HepG2 (cell line): ENCODE data around the gene TNRC18. TPM values are rescaled to one million over a fixed set of nuclear protein-coding genes. Genes with fewer than 3 reads are reported as not detected.

Experiments
- ATAC-seq: fragments of 200-7000 bp; cut with Tn5 transposase; 3 replicates; pipeline ENCODE4 v1.9.1; 2020; ENCODE audit warnings: mild to moderate bottlenecking, moderate library complexity
- BruUV-seq: library from RNA; stranded (reverse); fragments of 400-500 nt; replicated peaks from 2 replicates; lab custom pipeline; 2021; lab: Mats Ljungman, UMichigan
- CTCF ChIA-PET: fragments of 300-600 bp; formaldehyde crosslinking; extraction: SDS; loops from one replicate; lab custom pipeline; 2021; ENCODE audit warnings: low total read pairs, inconsistent platforms, low intra/inter-chr PET ratio; lab: Yijun Ruan, JAX
- POLR2A ChIA-PET: fragments of 350-600 bp; sonication (Branson Sonifier 250); formaldehyde crosslinking; loops from one replicate; lab custom pipeline; 2020; ENCODE audit warnings: antibody characterized with exemption, inconsistent platforms; lab: Yijun Ruan, JAX
- DNase-seq: peaks from one replicate; pipeline ENCODE4 v3.0.0-alpha.2; 2015; ENCODE audit warnings: low spot score
- FAIRE-seq: peaks from 3 replicates; lab custom pipeline; 2011; peaks lifted over from hg19 to GRCh38; lab: Jason Lieb, UNC
- H2AFZ ChIP-seq: one replicate; pipeline ENCODE4 v1.6.1; 2011; ENCODE audit warnings: low read length, inconsistent platforms
- H3K27ac ChIP-seq: fragments of 300-600 bp; 3 replicates; pipeline ENCODE4 v1.8.0; 2011; ENCODE audit warnings: mixed run types, mild to moderate bottlenecking, mixed read lengths, low read length, inconsistent platforms; ENCODE audit not compliant: insufficient read depth; ENCODE audit errors: extremely low read length
- H3K27me3 ChIP-seq, 2 experiments: fragments of 200-600 bp in 1 of 2; 2 replicates in 1 of 2; 3 replicates in 1 of 2; pipeline versions ENCODE4 v1.6.0 to v1.8.0; 2011; ENCODE audit warnings: low read length in 2 of 2, mild to moderate bottlenecking in 2 of 2, moderate library complexity in 2 of 2, inconsistent platforms in 1 of 2; ENCODE audit not compliant: insufficient read depth in 2 of 2, control insufficient read depth in 1 of 2
- H3K36me3 ChIP-seq, 2 experiments: fragments of 200-600 bp in 1 of 2; replicated peaks in 1 of 2; 2 replicates in 1 of 2; 3 replicates in 1 of 2; pipeline versions ENCODE4 v1.5.1 to v1.8.0; 2011; ENCODE audit warnings: low read length in 2 of 2, inconsistent platforms in 1 of 2; ENCODE audit not compliant: insufficient read depth in 2 of 2, control insufficient read depth in 1 of 2
- H3K4me1 ChIP-seq: 2 replicates; pipeline ENCODE4 v1.5.1; 2012; ENCODE audit warnings: low read length, inconsistent platforms; ENCODE audit not compliant: insufficient read depth
- H3K4me2 ChIP-seq: 2 replicates; pipeline ENCODE4 v1.6.0; 2011; ENCODE audit warnings: low read depth, low read length, inconsistent platforms
- H3K4me3 ChIP-seq, 3 experiments: fragments of 200-600 bp in 1 of 3; sonication (generic), shearing (Covaris generic) in 1 of 3; replicated peaks in 1 of 3; 2 replicates each; pipeline ENCODE4 v1.5.1; 2011 to 2016; ENCODE audit warnings: low read length in 3 of 3, inconsistent platforms in 2 of 3, low read depth in 2 of 3, mild to moderate bottlenecking in 2 of 3, control low read depth in 1 of 3, mixed read lengths in 1 of 3; ENCODE audit not compliant: insufficient read depth in 1 of 3
- H3K79me2 ChIP-seq: one replicate; pipeline ENCODE4 v1.6.1; 2011; ENCODE audit warnings: low read length, inconsistent platforms; ENCODE audit not compliant: insufficient read depth
- H3K9ac ChIP-seq: 2 replicates; pipeline ENCODE4 v1.6.0; 2011; ENCODE audit warnings: mild to moderate bottlenecking, low read depth, low read length, inconsistent platforms; ENCODE audit not compliant: insufficient read depth
- H3K9me3 ChIP-seq: 2 replicates; pipeline ENCODE4 v1.5.1; 2012; ENCODE audit warnings: mild to moderate bottlenecking, low read length
- H4K20me1 ChIP-seq: 2 replicates; pipeline ENCODE4 v1.6.0; 2011; ENCODE audit warnings: inconsistent platforms, mild to moderate bottlenecking, low read length, moderate library complexity; ENCODE audit not compliant: insufficient read depth
- AGO1 ChIP-seq: fragments of 200-400 bp; formaldehyde crosslinking; IDR thresholded peaks from 2 replicates; pipeline ENCODE4 v1.6.1; 2017; ENCODE audit warnings: mild to moderate bottlenecking, low read depth, low read length, moderate library complexity; ENCODE audit not compliant: poor library complexity, severe bottlenecking
- AGO2 ChIP-seq: fragments of 200-400 bp; formaldehyde crosslinking; optimal IDR thresholded peaks from 2 replicates; pipeline ENCODE3; 2017; ENCODE audit warnings: mild to moderate bottlenecking, low read depth, low read length, moderate library complexity
- CHD4 ChIP-seq: fragments of 200-600 bp; sonication (generic); IDR thresholded peaks from 2 replicates; pipeline ENCODE4 v1.7.0; 2017; ENCODE audit warnings: mild to moderate bottlenecking, low read length, borderline replicate concordance
- ELF3 ChIP-seq: IDR thresholded peaks from 2 replicates; pipeline ENCODE4 v1.6.1; 2016; ENCODE audit warnings: missing genetic modification reagents, missing compliant biosample characterization
- NONO ChIP-seq, 2 experiments: fragments of 450-650 bp in 1 of 2; sonication (generic) in 1 of 2; formaldehyde crosslinking in 1 of 2; IDR thresholded peaks in 1 of 2; conservative IDR thresholded peaks in 1 of 2; 2 replicates each; pipeline versions ENCODE4 v1.6.1 to v1.8.0; 2017 to 2022; ENCODE audit warnings: mild to moderate bottlenecking in 1 of 2, missing genetic modification reagents in 1 of 2, moderate library complexity in 1 of 2
- NRL ChIP-seq: sonication (generic); formaldehyde crosslinking; IDR thresholded peaks from 2 replicates; pipeline ENCODE4 v1.5.0; 2020; ENCODE audit warnings: missing genetic modification reagents, mild to moderate bottlenecking, moderate library complexity, borderline replicate concordance
- POLR2G ChIP-seq: fragments of 200-400 bp; formaldehyde crosslinking; IDR thresholded peaks from 2 replicates; pipeline ENCODE4 v1.6.1; 2018; ENCODE audit warnings: mild to moderate bottlenecking, low read depth, low read length, moderate library complexity
- RBM22 ChIP-seq: fragments of 200-400 bp; formaldehyde crosslinking; optimal IDR thresholded peaks from 2 replicates; pipeline ENCODE3; 2017; ENCODE audit warnings: mild to moderate bottlenecking, low read length, moderate library complexity
- SYNCRIP ChIP-seq: fragments of 200-400 bp; formaldehyde crosslinking; IDR thresholded peaks from 2 replicates; pipeline ENCODE4 v1.6.1; 2018; ENCODE audit warnings: mild to moderate bottlenecking, low read depth, low read length; ENCODE audit not compliant: insufficient read depth
- ZC3H4 ChIP-seq: sonication (generic); formaldehyde crosslinking; IDR thresholded peaks from 2 replicates; pipeline ENCODE4 v1.4.0; 2020; ENCODE audit warnings: missing genetic modification reagents, borderline replicate concordance
- ZNF468 ChIP-seq: sonication (generic); formaldehyde crosslinking; IDR thresholded peaks from 2 replicates; pipeline ENCODE4 v1.8.0; 2022; ENCODE audit warnings: mild to moderate bottlenecking, moderate library complexity, missing genetic modification reagents
- WGBS: methylation state at CpG from one replicate; pipeline ENCODE4 v1.1.6; 2017; ENCODE audit warnings: low lambda C conversion rate; 5-methylcytosine and 5-hydroxymethylcytosine counted together
- in situ Hi-C: cut with HindIII; loops from 2 replicates; pipeline ENCODE4 v1.10.0; 2017; ENCODE audit warnings: low pct_unique_long_range_greater_than_20kb; ENCODE audit not compliant: extremely low pct_ligation_motif_present
- intact Hi-C: fragments of 100-400 bp; cut with micrococcal nuclease; formaldehyde crosslinking; loops from one replicate; pipeline ENCODE4 v1.10.0; 2022; ENCODE audit not compliant: unreplicated experiment
- polyA plus RNA-seq, 8 experiments: library from polyadenylated mRNA; depleted of rRNA in 3 of 8; stranded (reverse) in 7 of 8; unstranded in 1 of 8; fragments of >200 nt; fragmentation: Illumina TruSeq in 4 of 8; extraction: Trizol in 4 of 8; gene quantifications; 2 replicates each; pipeline versions ENCODE4 v1.2.1 to v1.2.3, GENCODE V29; 2011 to 2016; ENCODE audit warnings: low read depth in 4 of 8, missing spikeins in 1 of 8, mixed read lengths in 1 of 8; ENCODE audit not compliant: insufficient read depth in 1 of 8
- total RNA-seq, 5 experiments: library from RNA; depleted of rRNA; stranded (reverse); fragments of >200 nt; fragmentation: Illumina TruSeq; extraction: Trizol; gene quantifications; 2 replicates each; pipeline ENCODE4 v1.2.3, GENCODE V29; 2016; ENCODE audit warnings: low read depth in 1 of 5

The TNRC18 gene
- total and polyA plus RNA-seq, 2 of the 13 experiments (the other 11 are each of a cell fraction or from before 2014, with no cell fraction given) = 11.7 to 17.4 TPM

DNA sequence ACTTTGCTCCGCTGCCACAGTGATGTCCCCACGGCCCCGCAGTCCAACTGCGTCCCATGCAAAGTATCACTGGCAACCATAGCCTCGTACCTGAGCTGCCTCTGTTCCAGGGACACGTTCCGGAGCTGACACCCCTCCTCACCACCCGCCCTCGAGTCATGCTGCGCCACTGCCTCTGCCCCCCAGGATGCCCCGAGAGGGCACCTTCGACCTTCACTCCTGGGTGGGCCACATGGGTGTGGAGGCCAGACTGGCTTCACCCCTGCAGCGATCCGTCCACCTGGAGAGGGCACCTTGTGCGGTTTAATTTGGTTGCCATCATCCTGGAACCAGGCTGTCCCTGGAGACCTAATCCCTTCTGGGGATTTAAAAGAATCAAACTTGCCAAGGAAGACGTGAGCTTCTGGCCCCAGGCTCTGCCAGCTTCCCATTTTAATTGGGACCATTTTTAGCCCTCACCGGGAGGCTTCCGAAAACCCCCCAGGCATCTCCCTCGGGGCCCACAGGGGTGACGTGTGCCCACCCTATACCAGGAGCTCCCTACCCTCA is 19.2 kb upstream of the TNRC18 start (continued):
- TF ChIP-seq CHD4 = no peak
- no peak for TF ChIP-seq ZC3H4 (CRISPR knock-in tag)
- TF ChIP-seq NRL (CRISPR knock-in tag) = no peak
- TF ChIP-seq, all 625 proteins: peak for 4

DNA sequence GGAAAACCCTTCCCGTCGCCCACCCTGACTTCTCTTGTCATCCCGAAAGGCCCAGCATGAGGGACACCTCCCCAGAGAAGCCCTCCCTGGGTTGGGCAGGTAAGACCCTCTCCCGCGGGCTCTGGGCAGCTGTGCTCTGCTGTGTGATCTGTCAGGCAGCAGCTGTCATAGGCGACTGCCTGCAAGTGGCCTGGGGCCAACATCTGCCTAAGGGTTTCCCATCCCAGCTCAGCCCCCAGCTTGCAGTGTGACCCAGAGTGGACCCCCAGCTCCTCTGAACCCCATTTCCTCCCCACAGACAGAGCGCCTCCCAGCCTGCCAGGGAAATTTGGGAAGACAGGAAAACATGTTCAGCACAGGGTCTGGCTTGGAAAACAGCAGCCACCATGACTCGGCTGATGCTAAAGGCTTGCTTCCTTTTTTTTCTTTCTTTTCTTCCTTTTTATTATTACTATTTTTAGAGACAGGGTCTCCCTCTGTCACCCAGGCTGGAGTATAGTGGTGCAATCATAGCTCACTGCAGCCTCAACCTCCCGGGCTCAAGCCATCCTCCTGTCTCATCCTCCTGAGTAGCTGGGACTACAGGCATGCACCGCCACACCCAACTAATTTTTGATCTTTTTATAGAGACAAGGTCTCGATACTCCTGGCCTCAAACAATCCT is 18.3 kb upstream of the TNRC18 start:
- FAIRE-seq (no peak), DNase-seq (no peak), ATAC-seq (no peak)
- ChIA-PET CTCF (no interaction called here), POLR2A (no interaction called here)
- Histone ChIP-seq H3K9ac (no peak overlapping the region), H3K79me2 (no peaks in the 10 kb centered on the region), H3K27me3 (no peaks in the 10 kb centered on the region), H2AFZ (no peak overlapping the region), H3K4me1 (peaks cover 56% of the 10 kb centered on the region), H3K27ac (no peak overlapping the region), H4K20me1 (no peaks in the 10 kb centered on the region), H3K9me3 (peaks cover 6% of the 10 kb centered on the region; the same call in 1 of the 2 replicates), H3K4me3 (no peak overlapping the region), H3K36me3 (no peaks in the 10 kb centered on the region), H3K4me2 (no peak overlapping the region)
- 83% methylated on average over 9 of the region's 11 CpGs for WGBS
- in situ Hi-C loops = no loop called here
- BruUV-seq = no TSS peak
- TF ChIP-seq ELF3 (no peak), SYNCRIP (no peak), NONO (IDR thresholded peaks at IDR 0.05) (no peak), NONO (CRISPR knock-in tag; conservative IDR thresholded peaks at IDR 0.05) (0 out of 2 replicates have a peak, but pooled peaks have one; percentile 20), ZNF468 (CRISPR knock-in tag) (no peak), RBM22 (peak; percentile 64), AGO1 (peak; percentile 80), POLR2G (0 out of 2 replicates have a peak, but pooled peaks have one; percentile 22), AGO2 (peak; percentile 92)
- intact Hi-C loops = no loop called here
